WTC11 (cell line): ENCODE results near the gene NCOA3. TPM values are rescaled to one million over a fixed set of nuclear protein-coding genes. Genes with fewer than 3 reads are reported as not detected.

ENCODE experiments used
- ATAC-seq: fragments of 200-7000 bp; cut with Tn5 transposase; 2 replicates; pipeline ENCODE4 v1.10.0; 2021; ENCODE audit warnings: mild to moderate bottlenecking, moderate library complexity
- CTCF ChIA-PET: fragments of 300-600 bp; sonication (Branson Sonifier 250); formaldehyde crosslinking; loops from one replicate; lab custom pipeline; 2021; ENCODE audit warnings: antibody characterized with exemption; lab: Charles Lee
- POLR2A ChIA-PET: fragments of 350-600 bp; sonication (Branson Sonifier 250); formaldehyde crosslinking; loops from one replicate; lab custom pipeline; 2021; ENCODE audit warnings: antibody characterized with exemption; lab: Charles Lee
- DNase-seq: peaks from one replicate; pipeline ENCODE4 v3.0.0; 2021; ENCODE audit warnings: low spot score
- H3K27ac Mint-ChIP-seq: 2 replicates; pipeline ENCODE4 v1.8.0; 2021; ENCODE audit warnings: mixed read lengths
- H3K27me3 Mint-ChIP-seq: 2 replicates; pipeline ENCODE4 v1.8.0; 2021; ENCODE audit warnings: low read depth, mild to moderate bottlenecking, moderate library complexity, mixed read lengths
- H3K36me3 Mint-ChIP-seq: 2 replicates; pipeline ENCODE4 v1.8.0; 2021; ENCODE audit warnings: mixed read lengths
- H3K4me1 Mint-ChIP-seq: 2 replicates; pipeline ENCODE4 v1.8.0; 2022; ENCODE audit warnings: mixed read lengths
- H3K4me3 Mint-ChIP-seq: 2 replicates; pipeline ENCODE4 v1.8.0; 2021; ENCODE audit warnings: mild to moderate bottlenecking, moderate library complexity, mixed read lengths
- H3K9me3 Mint-ChIP-seq: 2 replicates; pipeline ENCODE4 v1.8.0; 2021; ENCODE audit warnings: mixed read lengths
- CREB1 ChIP-seq: sonication (generic); formaldehyde crosslinking; IDR thresholded peaks from 2 replicates; pipeline ENCODE4 v1.8.0; 2023; ENCODE audit warnings: mild to moderate bottlenecking, missing genetic modification reagents
- ETV6 ChIP-seq: sonication (generic); formaldehyde crosslinking; IDR thresholded peaks from 2 replicates; pipeline ENCODE4 v1.8.1; 2022; ENCODE audit warnings: mild to moderate bottlenecking, missing genetic modification reagents
- FOXK1 ChIP-seq: sonication (generic); formaldehyde crosslinking; IDR thresholded peaks from 2 replicates; pipeline ENCODE4 v1.8.0; 2022; ENCODE audit warnings: mild to moderate bottlenecking, moderate library complexity, missing genetic modification reagents
- GRHL2 ChIP-seq: fragments of 250-450 bp; sonication (Bioruptor Pico); IDR thresholded peaks from 2 replicates; pipeline ENCODE4 v1.8.0; 2022; ENCODE audit warnings: mild to moderate bottlenecking, moderate library complexity; ENCODE audit not compliant: insufficient replicate concordance, severe bottlenecking
- HMGA2 ChIP-seq: fragments of 250-450 bp; sonication (Bioruptor Pico); IDR thresholded peaks from 2 replicates; pipeline ENCODE4 v1.4.0; 2021; ENCODE audit warnings: mild to moderate bottlenecking, moderate library complexity
- JUN ChIP-seq: sonication (generic); formaldehyde crosslinking; IDR thresholded peaks from 2 replicates; pipeline ENCODE4 v1.8.0; 2023; ENCODE audit warnings: mild to moderate bottlenecking, missing genetic modification reagents
- KAT7 ChIP-seq: sonication (generic); formaldehyde crosslinking; IDR thresholded peaks from 2 replicates; pipeline ENCODE4 v1.8.1; 2023; ENCODE audit warnings: missing genetic modification reagents, mild to moderate bottlenecking, borderline replicate concordance
- MXD4 ChIP-seq: fragments of 250-450 bp; sonication (Bioruptor Pico); IDR thresholded peaks from 2 replicates; pipeline ENCODE4 v1.8.0; 2021; ENCODE audit warnings: mild to moderate bottlenecking, moderate library complexity, borderline replicate concordance
- NFATC4 ChIP-seq: fragments of 250-450 bp; sonication (Bioruptor Pico); IDR thresholded peaks from 2 replicates; pipeline ENCODE4 v1.9.0; 2021; ENCODE audit warnings: mild to moderate bottlenecking
- NFYB ChIP-seq: sonication (generic); formaldehyde crosslinking; conservative IDR thresholded peaks from 2 replicates; pipeline ENCODE4 v1.8.0; 2022; ENCODE audit warnings: low read depth, missing genetic modification reagents
- NR2C2 ChIP-seq: sonication (generic); formaldehyde crosslinking; IDR thresholded peaks from 2 replicates; pipeline ENCODE4 v1.8.0; 2022; ENCODE audit warnings: mild to moderate bottlenecking, missing genetic modification reagents
- SMAD3 ChIP-seq: sonication (generic); formaldehyde crosslinking; IDR thresholded peaks from 2 replicates; pipeline ENCODE4 v1.8.0; 2022; ENCODE audit warnings: missing genetic modification reagents, mild to moderate bottlenecking, borderline replicate concordance
- SMAD4 ChIP-seq: sonication (generic); formaldehyde crosslinking; IDR thresholded peaks from 2 replicates; pipeline ENCODE4 v1.8.0; 2022; ENCODE audit warnings: mild to moderate bottlenecking, missing genetic modification reagents
- SP1 ChIP-seq: sonication (generic); formaldehyde crosslinking; conservative IDR thresholded peaks from 2 replicates; pipeline ENCODE4 v1.8.1; 2022; ENCODE audit warnings: missing genetic modification reagents
- TEAD4 ChIP-seq: sonication (generic); formaldehyde crosslinking; IDR thresholded peaks from 2 replicates; pipeline ENCODE4 v1.8.0; 2022; ENCODE audit warnings: mild to moderate bottlenecking, missing genetic modification reagents
- TP53 ChIP-seq: sonication (generic); formaldehyde crosslinking; IDR thresholded peaks from 2 replicates; pipeline ENCODE4 v1.8.1; 2023; ENCODE audit warnings: mild to moderate bottlenecking, missing genetic modification reagents
- ZNF121 ChIP-seq: sonication (generic); formaldehyde crosslinking; IDR thresholded peaks from 2 replicates; pipeline ENCODE4 v1.8.0; 2023; ENCODE audit warnings: missing genetic modification reagents
- ZNF219 ChIP-seq: sonication (generic); formaldehyde crosslinking; IDR thresholded peaks from 2 replicates; pipeline ENCODE4 v1.8.0; 2023; ENCODE audit warnings: missing genetic modification reagents, mild to moderate bottlenecking, borderline replicate concordance
- total RNA-seq: library from RNA; stranded (reverse); gene quantifications from 3 replicates; pipeline ENCODE4 v1.2.3, GENCODE V29; 2021
- TF ChIP-seq, protein P1 (sequence below): sonication (generic); formaldehyde crosslinking; IDR thresholded peaks from 2 replicates; pipeline ENCODE4 v1.8.1; 2023; ENCODE audit warnings: mild to moderate bottlenecking, missing genetic modification reagents
- TF ChIP-seq, protein P2 (sequence below): sonication (generic); formaldehyde crosslinking; IDR thresholded peaks from 2 replicates; pipeline ENCODE4 v1.8.0; 2022; ENCODE audit warnings: missing genetic modification reagents
- TF ChIP-seq, protein P3 (sequence below): sonication (generic); formaldehyde crosslinking; conservative IDR thresholded peaks from 2 replicates; pipeline ENCODE4 v1.8.1; 2022; ENCODE audit warnings: mild to moderate bottlenecking, missing genetic modification reagents
- TF ChIP-seq, protein P4 (sequence below): sonication (generic); formaldehyde crosslinking; IDR thresholded peaks from 2 replicates; pipeline ENCODE4 v1.8.0; 2022; ENCODE audit warnings: mild to moderate bottlenecking, missing genetic modification reagents
- TF ChIP-seq, protein P5 (sequence below): sonication (generic); formaldehyde crosslinking; IDR thresholded peaks from 2 replicates; pipeline ENCODE4 v1.8.0; 2022; ENCODE audit warnings: mild to moderate bottlenecking, missing genetic modification reagents
- TF ChIP-seq, protein P6 (sequence below): sonication (generic); formaldehyde crosslinking; IDR thresholded peaks from 2 replicates; pipeline ENCODE4 v1.8.1; 2023; ENCODE audit warnings: mild to moderate bottlenecking, missing genetic modification reagents, moderate library complexity
- TF ChIP-seq, protein P7 (sequence below): fragments of 200-600 bp; IDR thresholded peaks from 2 replicates; pipeline ENCODE4 v1.8.0; 2022; ENCODE audit warnings: antibody characterized with exemption

NCOA3 gene
- total RNA-seq, 1 experiment from 2014 or later, result 25.2 TPM

DNA sequence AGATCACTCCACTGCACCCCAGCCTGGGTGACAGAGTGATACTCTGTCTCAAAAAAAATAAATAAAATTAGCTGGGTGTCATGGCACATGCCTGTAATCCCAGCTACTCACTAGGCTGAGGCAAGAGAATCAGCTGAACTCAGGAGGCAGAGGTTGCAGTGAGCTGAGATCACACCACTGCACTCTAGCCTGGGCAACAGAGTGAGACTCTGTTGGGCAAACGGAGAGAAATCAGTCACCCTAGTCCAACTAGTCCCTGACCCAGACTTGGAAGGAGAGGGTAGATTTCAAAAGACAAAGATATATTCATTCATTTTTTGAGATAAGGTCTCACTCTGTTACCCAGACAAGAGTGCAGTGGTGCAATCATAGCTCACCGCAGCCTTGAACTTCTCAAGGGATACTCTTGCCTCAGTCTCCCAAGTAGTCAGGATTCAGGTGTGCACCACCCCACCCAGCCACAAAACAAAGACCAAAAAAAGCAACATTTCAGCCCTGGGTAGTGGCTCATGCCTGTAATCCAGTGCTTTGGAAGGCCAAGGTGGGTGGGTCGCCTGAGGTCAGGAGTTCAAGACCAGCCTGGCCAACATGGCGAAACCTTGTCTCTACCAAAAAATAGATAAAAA lies 26.2 kb upstream of the NCOA3 start:
- Mint-ChIP-seq H3K27ac (no peak overlapping the region), H3K4me3 (no peak overlapping the region), H3K9me3 (no peaks in the 10 kb centered on the region), H3K4me1 (no peaks in the 10 kb centered on the region), H3K27me3 (no peaks in the 10 kb centered on the region), H3K36me3 (no peaks in the 10 kb centered on the region)
- ChIA-PET POLR2A (no interaction called here), CTCF (no interaction called here)
- no peak for ATAC-seq
- TF ChIP-seq KAT7 (CRISPR knock-in tag) (no peak), CREB1 (CRISPR knock-in tag) (no peak), SMAD3 (no peak)
- TF ChIP-seq, protein P1, sequence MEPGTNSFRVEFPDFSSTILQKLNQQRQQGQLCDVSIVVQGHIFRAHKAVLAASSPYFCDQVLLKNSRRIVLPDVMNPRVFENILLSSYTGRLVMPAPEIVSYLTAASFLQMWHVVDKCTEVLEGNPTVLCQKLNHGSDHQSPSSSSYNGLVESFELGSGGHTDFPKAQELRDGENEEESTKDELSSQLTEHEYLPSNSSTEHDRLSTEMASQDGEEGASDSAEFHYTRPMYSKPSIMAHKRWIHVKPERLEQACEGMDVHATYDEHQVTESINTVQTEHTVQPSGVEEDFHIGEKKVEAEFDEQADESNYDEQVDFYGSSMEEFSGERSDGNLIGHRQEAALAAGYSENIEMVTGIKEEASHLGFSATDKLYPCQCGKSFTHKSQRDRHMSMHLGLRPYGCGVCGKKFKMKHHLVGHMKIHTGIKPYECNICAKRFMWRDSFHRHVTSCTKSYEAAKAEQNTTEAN (CRISPR knock-in tag), result no peak
- no peak for DNase-seq

DNA sequence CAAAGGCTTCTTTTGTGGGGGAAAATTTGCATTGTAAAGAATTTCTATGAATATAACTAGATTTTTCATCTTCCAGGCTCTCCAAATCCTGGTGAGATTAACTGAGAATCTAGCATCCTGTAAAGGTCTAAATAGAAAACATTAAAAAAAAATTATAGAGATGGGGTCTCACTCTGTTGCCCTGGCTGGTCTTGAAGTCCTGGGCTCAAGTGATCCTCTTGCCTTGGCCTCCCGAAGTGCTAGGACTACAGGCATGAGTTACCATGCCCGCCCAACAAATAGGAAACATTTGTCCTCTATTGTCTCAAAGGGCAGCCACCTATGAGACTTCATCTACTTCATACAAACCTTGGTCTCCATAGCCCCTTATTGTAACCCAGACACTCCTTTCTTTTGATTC lies 25.2 kb upstream of the NCOA3 start:
- ATAC-seq, result no peak
- no peak overlapping the region for H3K27ac Mint-ChIP-seq
- peak; percentile 36; the same call in 1 of the 2 replicates for TF ChIP-seq ZNF121 (CRISPR knock-in tag)
- TF ChIP-seq, protein P2, sequence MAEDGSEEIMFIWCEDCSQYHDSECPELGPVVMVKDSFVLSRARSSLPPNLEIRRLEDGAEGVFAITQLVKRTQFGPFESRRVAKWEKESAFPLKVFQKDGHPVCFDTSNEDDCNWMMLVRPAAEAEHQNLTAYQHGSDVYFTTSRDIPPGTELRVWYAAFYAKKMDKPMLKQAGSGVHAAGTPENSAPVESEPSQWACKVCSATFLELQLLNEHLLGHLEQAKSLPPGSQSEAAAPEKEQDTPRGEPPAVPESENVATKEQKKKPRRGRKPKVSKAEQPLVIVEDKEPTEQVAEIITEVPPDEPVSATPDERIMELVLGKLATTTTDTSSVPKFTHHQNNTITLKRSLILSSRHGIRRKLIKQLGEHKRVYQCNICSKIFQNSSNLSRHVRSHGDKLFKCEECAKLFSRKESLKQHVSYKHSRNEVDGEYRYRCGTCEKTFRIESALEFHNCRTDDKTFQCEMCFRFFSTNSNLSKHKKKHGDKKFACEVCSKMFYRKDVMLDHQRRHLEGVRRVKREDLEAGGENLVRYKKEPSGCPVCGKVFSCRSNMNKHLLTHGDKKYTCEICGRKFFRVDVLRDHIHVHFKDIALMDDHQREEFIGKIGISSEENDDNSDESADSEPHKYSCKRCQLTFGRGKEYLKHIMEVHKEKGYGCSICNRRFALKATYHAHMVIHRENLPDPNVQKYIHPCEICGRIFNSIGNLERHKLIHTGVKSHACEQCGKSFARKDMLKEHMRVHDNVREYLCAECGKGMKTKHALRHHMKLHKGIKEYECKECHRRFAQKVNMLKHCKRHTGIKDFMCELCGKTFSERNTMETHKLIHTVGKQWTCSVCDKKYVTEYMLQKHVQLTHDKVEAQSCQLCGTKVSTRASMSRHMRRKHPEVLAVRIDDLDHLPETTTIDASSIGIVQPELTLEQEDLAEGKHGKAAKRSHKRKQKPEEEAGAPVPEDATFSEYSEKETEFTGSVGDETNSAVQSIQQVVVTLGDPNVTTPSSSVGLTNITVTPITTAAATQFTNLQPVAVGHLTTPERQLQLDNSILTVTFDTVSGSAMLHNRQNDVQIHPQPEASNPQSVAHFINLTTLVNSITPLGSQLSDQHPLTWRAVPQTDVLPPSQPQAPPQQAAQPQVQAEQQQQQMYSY (CRISPR knock-in tag), result no peak
- no peak for TF ChIP-seq HMGA2 (CRISPR knock-in tag)
- no peak for TF ChIP-seq ETV6
- TF ChIP-seq, protein P3, sequence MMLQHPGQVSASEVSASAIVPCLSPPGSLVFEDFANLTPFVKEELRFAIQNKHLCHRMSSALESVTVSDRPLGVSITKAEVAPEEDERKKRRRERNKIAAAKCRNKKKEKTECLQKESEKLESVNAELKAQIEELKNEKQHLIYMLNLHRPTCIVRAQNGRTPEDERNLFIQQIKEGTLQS (CRISPR knock-in tag), result no peak
- TF ChIP-seq NR2C2 (CRISPR knock-in tag), result no peak
- no peak for TF ChIP-seq ZNF219 (CRISPR knock-in tag)
- no peaks in the 10 kb centered on the region for H3K4me1 Mint-ChIP-seq
- H3K4me3 Mint-ChIP-seq, result no peak overlapping the region
- ChIA-PET POLR2A (no interaction called here), CTCF (no interaction called here)
- H3K9me3 Mint-ChIP-seq, result no peaks in the 10 kb centered on the region
- H3K27me3 Mint-ChIP-seq, result no peaks in the 10 kb centered on the region; the same call in 1 of the 2 replicates
- DNase-seq, result no peak
- H3K36me3 Mint-ChIP-seq, result no peaks in the 10 kb centered on the region

DNA sequence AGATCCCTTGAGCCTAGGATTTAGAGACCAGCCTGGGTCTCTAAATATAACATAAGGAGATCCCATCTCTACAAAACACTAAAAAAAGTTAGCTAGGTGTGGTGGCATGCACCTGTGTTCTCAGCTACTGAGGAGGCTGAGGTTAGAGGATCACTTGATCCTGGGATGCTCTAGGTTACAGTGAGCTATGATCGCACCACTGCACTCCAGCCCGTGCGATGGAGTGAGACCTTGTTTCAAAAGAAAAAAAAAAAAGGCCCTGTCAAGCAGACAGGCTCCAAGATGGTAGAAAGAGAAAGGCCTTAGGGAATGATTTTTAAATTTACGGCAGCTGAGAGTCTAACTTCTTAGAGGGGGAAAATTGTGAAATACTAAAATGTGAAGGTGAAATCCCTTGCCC lies 22.6 kb upstream of the NCOA3 start:
- Mint-ChIP-seq H3K27me3 (no peaks in the 10 kb centered on the region; the same call in 1 of the 2 replicates), H3K27ac (no peak overlapping the region), H3K9me3 (no peaks in the 10 kb centered on the region), H3K4me1 (no peaks in the 10 kb centered on the region), H3K4me3 (no peak overlapping the region), H3K36me3 (no peaks in the 10 kb centered on the region)
- ChIA-PET CTCF (no interaction called here), POLR2A (no interaction called here)
- no peak for DNase-seq
- TF ChIP-seq SMAD4 (CRISPR knock-in tag) (no peak), TEAD4 (CRISPR knock-in tag) (no peak), NFYB (no peak), KAT7 (CRISPR knock-in tag) (no peak), GRHL2 (no peak), MXD4 (no peak), SP1 (CRISPR knock-in tag) (no peak), TP53 (no peak), JUN (CRISPR knock-in tag) (no peak), NFATC4 (CRISPR knock-in tag) (no peak), CREB1 (CRISPR knock-in tag) (no peak), FOXK1 (CRISPR knock-in tag) (no peak)
- TF ChIP-seq, protein P4, sequence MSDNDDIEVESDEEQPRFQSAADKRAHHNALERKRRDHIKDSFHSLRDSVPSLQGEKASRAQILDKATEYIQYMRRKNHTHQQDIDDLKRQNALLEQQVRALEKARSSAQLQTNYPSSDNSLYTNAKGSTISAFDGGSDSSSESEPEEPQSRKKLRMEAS (CRISPR knock-in tag), result no peak
- TF ChIP-seq, protein P5, sequence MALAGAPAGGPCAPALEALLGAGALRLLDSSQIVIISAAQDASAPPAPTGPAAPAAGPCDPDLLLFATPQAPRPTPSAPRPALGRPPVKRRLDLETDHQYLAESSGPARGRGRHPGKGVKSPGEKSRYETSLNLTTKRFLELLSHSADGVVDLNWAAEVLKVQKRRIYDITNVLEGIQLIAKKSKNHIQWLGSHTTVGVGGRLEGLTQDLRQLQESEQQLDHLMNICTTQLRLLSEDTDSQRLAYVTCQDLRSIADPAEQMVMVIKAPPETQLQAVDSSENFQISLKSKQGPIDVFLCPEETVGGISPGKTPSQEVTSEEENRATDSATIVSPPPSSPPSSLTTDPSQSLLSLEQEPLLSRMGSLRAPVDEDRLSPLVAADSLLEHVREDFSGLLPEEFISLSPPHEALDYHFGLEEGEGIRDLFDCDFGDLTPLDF, result no peak
- TF ChIP-seq, protein P6, sequence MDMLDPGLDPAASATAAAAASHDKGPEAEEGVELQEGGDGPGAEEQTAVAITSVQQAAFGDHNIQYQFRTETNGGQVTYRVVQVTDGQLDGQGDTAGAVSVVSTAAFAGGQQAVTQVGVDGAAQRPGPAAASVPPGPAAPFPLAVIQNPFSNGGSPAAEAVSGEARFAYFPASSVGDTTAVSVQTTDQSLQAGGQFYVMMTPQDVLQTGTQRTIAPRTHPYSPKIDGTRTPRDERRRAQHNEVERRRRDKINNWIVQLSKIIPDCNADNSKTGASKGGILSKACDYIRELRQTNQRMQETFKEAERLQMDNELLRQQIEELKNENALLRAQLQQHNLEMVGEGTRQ (CRISPR knock-in tag), result no peak
- TF ChIP-seq, protein P7, sequence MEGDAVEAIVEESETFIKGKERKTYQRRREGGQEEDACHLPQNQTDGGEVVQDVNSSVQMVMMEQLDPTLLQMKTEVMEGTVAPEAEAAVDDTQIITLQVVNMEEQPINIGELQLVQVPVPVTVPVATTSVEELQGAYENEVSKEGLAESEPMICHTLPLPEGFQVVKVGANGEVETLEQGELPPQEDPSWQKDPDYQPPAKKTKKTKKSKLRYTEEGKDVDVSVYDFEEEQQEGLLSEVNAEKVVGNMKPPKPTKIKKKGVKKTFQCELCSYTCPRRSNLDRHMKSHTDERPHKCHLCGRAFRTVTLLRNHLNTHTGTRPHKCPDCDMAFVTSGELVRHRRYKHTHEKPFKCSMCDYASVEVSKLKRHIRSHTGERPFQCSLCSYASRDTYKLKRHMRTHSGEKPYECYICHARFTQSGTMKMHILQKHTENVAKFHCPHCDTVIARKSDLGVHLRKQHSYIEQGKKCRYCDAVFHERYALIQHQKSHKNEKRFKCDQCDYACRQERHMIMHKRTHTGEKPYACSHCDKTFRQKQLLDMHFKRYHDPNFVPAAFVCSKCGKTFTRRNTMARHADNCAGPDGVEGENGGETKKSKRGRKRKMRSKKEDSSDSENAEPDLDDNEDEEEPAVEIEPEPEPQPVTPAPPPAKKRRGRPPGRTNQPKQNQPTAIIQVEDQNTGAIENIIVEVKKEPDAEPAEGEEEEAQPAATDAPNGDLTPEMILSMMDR, result no peak
- no peak for ATAC-seq
